HG03280 (cell line): ENCODE measurements around the gene TANC1.

ENCODE experiments used
- ATAC-seq: cut with Tn5 transposase; IDR thresholded peaks from one replicate; pipeline ENCODE4 v1.9.1; 2021; ENCODE audit warnings: mild to moderate bottlenecking, moderate library complexity; ENCODE audit not compliant: unreplicated experiment

TANC1 gene

GRCh38 chr2:159211447-159212396 lies 243.3 kb downstream of the TANC1 start:
- ATAC-seq, result no peak

GRCh38 chr2:159213296-159213695 lies 244.9 kb downstream of the TANC1 start:
- ATAC-seq, result no peak

- no peak for ATAC-seq
Measured at GRCh38 chr2:159214325-159214865, 246.0 kb downstream of the TANC1 start.

GRCh38 chr2:159215116-159215515 lies 246.7 kb downstream of the TANC1 start:
- ATAC-seq, result no peak

GRCh38 chr2:159217676-159218075 lies 249.2 kb downstream of the TANC1 start:
- ATAC-seq, result no peak

GRCh38 chr2:159218389-159218788 lies 249.9 kb downstream of the TANC1 start:
- no peak for ATAC-seq

GRCh38 chr2:159219394-159219998 lies 251.1 kb downstream of the TANC1 start:
- no peak for ATAC-seq

GRCh38 chr2:159224061-159224813 lies 255.8 kb downstream of the TANC1 start:
- no peak for ATAC-seq

- ATAC-seq, result no peak
Measured at GRCh38 chr2:159225025-159226016, 256.9 kb downstream of the TANC1 start.

- ATAC-seq, result no peak
Measured at GRCh38 chr2:159226059-159226461, 257.6 kb downstream of the TANC1 start.

GRCh38 chr2:159226608-159227385 lies 258.4 kb downstream of the TANC1 start:
- ATAC-seq, result no peak

- no peak for ATAC-seq
Measured at GRCh38 chr2:159227467-159227866, 259.0 kb downstream of the TANC1 start.

- ATAC-seq, result no peak
Measured at GRCh38 chr2:159228081-159228581, 259.7 kb downstream of the TANC1 start.

- ATAC-seq, result no peak
Measured at GRCh38 chr2:159229476-159230144, 261.2 kb downstream of the TANC1 start.

- no peak for ATAC-seq
Measured at GRCh38 chr2:159230145-159230877, 261.9 kb downstream of the TANC1 start.

- ATAC-seq, result no peak
Measured at GRCh38 chr2:159232456-159233170, 264.2 kb downstream of the TANC1 start.

GRCh38 chr2:159234868-159235267 lies 266.4 kb downstream of the TANC1 start:
- no peak for ATAC-seq
